Measurements from ENCODE around the gene DHX38. TPM values are rescaled to one million over a fixed set of nuclear protein-coding genes. Genes with fewer than 3 reads are reported as not detected.

DHX38 gene
- total RNA-seq, 3 donors from 2014 or later = 50.2 to 60.6 (median 53.7) TPM

- no peaks in the 10 kb centered on the region for H3K27me3 ChIP-seq
- no peak overlapping the region for H3K27ac ChIP-seq
- DNase-seq (ENCODE audit: low spot score in 2 of 2) = no peak
- H3K36me3 ChIP-seq = peaks cover 35% of the 10 kb centered on the region
- intact Hi-C loops (cut with DNase I; ENCODE audit: low total_unique reads) = no loop called here
- peaks cover 5 to 11% of the 10 kb centered on the region in 2 donors for H3K4me1 ChIP-seq
- no peaks in the 10 kb centered on the region for H3K9me3 ChIP-seq
- TF ChIP-seq CTCF (IDR thresholded peaks at IDR 0.05) (peak in 2 of 3 donors; percentile 19 to 30), POLR2AphosphoS5 (IDR thresholded peaks at IDR 0.05) (no peak)
- no peak overlapping the region for H3K4me3 ChIP-seq
These were observed 5.8 kb downstream of the DHX38 start for GRCh38 chr16:72099377-72099818.

GRCh38 chr16:72101195-72101594, 7.5 kb downstream of the DHX38 start:
- Histone ChIP-seq H3K27ac (no peak overlapping the region), H3K4me1 (no peaks in the 10 kb centered on the region), H3K9me3 (no peaks in the 10 kb centered on the region), H3K27me3 (no peaks in the 10 kb centered on the region), H3K4me3 (no peak overlapping the region), H3K36me3 (peaks cover 52% of the 10 kb centered on the region)
- intact Hi-C loops (cut with DNase I; ENCODE audit: low total_unique reads) = no loop called here
- no peak for DNase-seq (ENCODE audit: low spot score in 2 of 2)
- no peak for TF ChIP-seq POLR2A (IDR thresholded peaks at IDR 0.05)
- TF ChIP-seq CTCF (IDR thresholded peaks at IDR 0.05) = no peak
- TF ChIP-seq POLR2AphosphoS5 (IDR thresholded peaks at IDR 0.05) = no peak

- intact Hi-C loops (cut with DNase I; ENCODE audit: low total_unique reads) = no loop called here
- no peaks in the 10 kb centered on the region for H3K27me3 ChIP-seq
- no peaks in the 10 kb centered on the region for H3K9me3 ChIP-seq
- no peak for DNase-seq (ENCODE audit: low spot score in 2 of 2)
- H3K36me3 ChIP-seq = peaks cover 51% of the 10 kb centered on the region
- no peak overlapping the region for H3K4me3 ChIP-seq
- no peak for TF ChIP-seq POLR2AphosphoS5 (IDR thresholded peaks at IDR 0.05)
- no peak for TF ChIP-seq POLR2A (IDR thresholded peaks at IDR 0.05)
- TF ChIP-seq CTCF (IDR thresholded peaks at IDR 0.05) = no peak
- no peak overlapping the region for H3K27ac ChIP-seq
- no peaks in the 10 kb centered on the region for H3K4me1 ChIP-seq
These were observed 11.3 kb downstream of the DHX38 start for GRCh38 chr16:72104905-72105304.

- DNase-seq (ENCODE audit: low spot score in 2 of 2) = no peak
- Histone ChIP-seq H3K27me3 (no peaks in the 10 kb centered on the region), H3K9me3 (no peaks in the 10 kb centered on the region), H3K4me1 (no peaks in the 10 kb centered on the region), H3K4me3 (no peak overlapping the region), H3K27ac (no peak overlapping the region), H3K36me3 (peaks cover 51% of the 10 kb centered on the region)
- TF ChIP-seq POLR2A (IDR thresholded peaks at IDR 0.05) (no peak), CTCF (IDR thresholded peaks at IDR 0.05) (no peak), POLR2AphosphoS5 (IDR thresholded peaks at IDR 0.05) (no peak)
- intact Hi-C loops (cut with DNase I; ENCODE audit: low total_unique reads) = no loop called here
These were observed 12.3 kb downstream of the DHX38 start for GRCh38 chr16:72105978-72106377.

GRCh38 chr16:72107371-72107770, 13.7 kb downstream of the DHX38 start:
- no peak overlapping the region for H3K4me3 ChIP-seq
- no peak for DNase-seq (ENCODE audit: low spot score in 2 of 2)

More at GRCh38 chr16:72107371-72107770, 13.7 kb downstream of the DHX38 start:
- intact Hi-C loops (cut with DNase I; ENCODE audit: low total_unique reads) = no loop called here
- peaks cover 52% of the 10 kb centered on the region for H3K36me3 ChIP-seq
- no peak overlapping the region for H3K27ac ChIP-seq
- no peak for TF ChIP-seq POLR2AphosphoS5 (IDR thresholded peaks at IDR 0.05)
- TF ChIP-seq CTCF (IDR thresholded peaks at IDR 0.05) = no peak
- no peak for TF ChIP-seq POLR2A (IDR thresholded peaks at IDR 0.05)
- no peaks in the 10 kb centered on the region for H3K27me3 ChIP-seq
- H3K9me3 ChIP-seq = no peaks in the 10 kb centered on the region
- H3K4me1 ChIP-seq = no peaks in the 10 kb centered on the region

Data from breast epithelium (tissue), 4 donors.